ENCODE results near the gene SIAH2. TPM values are rescaled to one million over a fixed set of nuclear protein-coding genes. Genes with fewer than 3 reads are reported as not detected.
"Not testable (repeated sequence)": the region's sequence is repeated elsewhere in the genome, so short reads cannot be mapped to it uniquely, and the experiment has no call there.

SIAH2 gene
- total RNA-seq (2012; rRNA removed): 17.5 and 22.5 TPM in 2 replicates

GRCh38 chr3:150763122-150763840 lies at the start of gene SIAH2:
TSS of gene SIAH2 (minus strand) at chr3:150763169. CDS start at chr3:150762849, 320 bp downstream.
- Histone ChIP-seq H3K36me3 (ENCODE audit: insufficient read depth, low read length) (peaks cover 8% of the 10 kb centered on the region), H3K4me3 (ENCODE audit: low read length) (peak within 1 kb of the TSS; percentile 73), H3K4me2 (ENCODE audit: low read length) (peak within 1 kb of the TSS; percentile 86), H3K4me1 (ENCODE audit: control insufficient read depth, insufficient read depth, low read length) (peaks cover 19% of the 10 kb centered on the region), H3K27me3 (ENCODE audit: control insufficient read depth, insufficient read depth, low read length) (no peaks in the 10 kb centered on the region), H3K9me3 (replicated peaks; ENCODE audit: low read length) (no peaks in the 10 kb centered on the region), H3K9ac (ENCODE audit: low read depth, low read length) (peak within 1 kb of the TSS; percentile 87)

- Histone ChIP-seq H3K9me3 (replicated peaks; ENCODE audit: low read length) (no peaks in the 10 kb centered on the region), H3K36me3 (ENCODE audit: insufficient read depth, low read length) (no peaks in the 10 kb centered on the region), H3K4me3 (ENCODE audit: low read length) (no peak overlapping the region), H3K9ac (ENCODE audit: low read depth, low read length) (no peak overlapping the region), H3K27me3 (ENCODE audit: control insufficient read depth, insufficient read depth, low read length) (peaks cover 23% of the 10 kb centered on the region), H3K4me2 (ENCODE audit: low read length) (no peak overlapping the region), H3K4me1 (ENCODE audit: control insufficient read depth, insufficient read depth, low read length) (no peaks in the 10 kb centered on the region)
Observed at GRCh38 chr3:150811984-150812383, 49.0 kb upstream of the SIAH2 start.

GRCh38 chr3:150810641-150811040 lies 47.7 kb upstream of the SIAH2 start:
- H3K27me3 ChIP-seq (ENCODE audit: control insufficient read depth, insufficient read depth, low read length): peaks cover 30% of the 10 kb centered on the region
- no peaks in the 10 kb centered on the region for H3K9me3 ChIP-seq (replicated peaks; ENCODE audit: low read length)
- H3K36me3 ChIP-seq (ENCODE audit: insufficient read depth, low read length): no peaks in the 10 kb centered on the region

GRCh38 chr3:150806185-150806835 lies 43.3 kb upstream of the SIAH2 start:
- no peaks in the 10 kb centered on the region for H3K9me3 ChIP-seq (replicated peaks; ENCODE audit: low read length)

More at GRCh38 chr3:150810641-150811040, 47.7 kb upstream of the SIAH2 start:
- Histone ChIP-seq H3K4me1 (ENCODE audit: control insufficient read depth, insufficient read depth, low read length) (no peaks in the 10 kb centered on the region), H3K4me2 (ENCODE audit: low read length) (no peak overlapping the region), H3K9ac (ENCODE audit: low read depth, low read length) (no peak overlapping the region), H3K4me3 (ENCODE audit: low read length) (no peak overlapping the region)

GRCh38 chr3:150805354-150805753 lies 42.4 kb upstream of the SIAH2 start:
- H3K27me3 ChIP-seq (ENCODE audit: control insufficient read depth, insufficient read depth, low read length): peaks cover 41% of the 10 kb centered on the region
- H3K4me3 ChIP-seq (ENCODE audit: low read length): no peak overlapping the region
- H3K4me2 ChIP-seq (ENCODE audit: low read length): no peak overlapping the region
- H3K36me3 ChIP-seq (ENCODE audit: insufficient read depth, low read length): no peaks in the 10 kb centered on the region
- no peaks in the 10 kb centered on the region for H3K9me3 ChIP-seq (replicated peaks; ENCODE audit: low read length)
- H3K4me1 ChIP-seq (ENCODE audit: control insufficient read depth, insufficient read depth, low read length): no peaks in the 10 kb centered on the region
- H3K9ac ChIP-seq (ENCODE audit: low read depth, low read length): no peak overlapping the region

More at GRCh38 chr3:150806185-150806835, 43.3 kb upstream of the SIAH2 start:
- Histone ChIP-seq H3K4me1 (ENCODE audit: control insufficient read depth, insufficient read depth, low read length) (no peaks in the 10 kb centered on the region), H3K36me3 (ENCODE audit: insufficient read depth, low read length) (no peaks in the 10 kb centered on the region), H3K9ac (ENCODE audit: low read depth, low read length) (no peak overlapping the region), H3K27me3 (ENCODE audit: control insufficient read depth, insufficient read depth, low read length) (peaks cover 37% of the 10 kb centered on the region), H3K4me3 (ENCODE audit: low read length) (no peak overlapping the region), H3K4me2 (ENCODE audit: low read length) (no peak overlapping the region)

GRCh38 chr3:150803440-150803985 lies 40.5 kb upstream of the SIAH2 start:
- Histone ChIP-seq H3K4me1 (ENCODE audit: control insufficient read depth, insufficient read depth, low read length) (no peaks in the 10 kb centered on the region), H3K27me3 (ENCODE audit: control insufficient read depth, insufficient read depth, low read length) (peaks cover 35% of the 10 kb centered on the region), H3K4me3 (ENCODE audit: low read length) (no peak overlapping the region), H3K36me3 (ENCODE audit: insufficient read depth, low read length) (no peaks in the 10 kb centered on the region), H3K9ac (ENCODE audit: low read depth, low read length) (no peak overlapping the region), H3K9me3 (replicated peaks; ENCODE audit: low read length) (no peaks in the 10 kb centered on the region), H3K4me2 (ENCODE audit: low read length) (no peak overlapping the region)

- no peaks in the 10 kb centered on the region for H3K9me3 ChIP-seq (replicated peaks; ENCODE audit: low read length)
- H3K36me3 ChIP-seq (ENCODE audit: insufficient read depth, low read length): no peaks in the 10 kb centered on the region
- H3K27me3 ChIP-seq (ENCODE audit: control insufficient read depth, insufficient read depth, low read length): peaks cover 26% of the 10 kb centered on the region
- H3K4me1 ChIP-seq (ENCODE audit: control insufficient read depth, insufficient read depth, low read length): no peaks in the 10 kb centered on the region
- no peak overlapping the region for H3K9ac ChIP-seq (ENCODE audit: low read depth, low read length)
- no peak overlapping the region for H3K4me2 ChIP-seq (ENCODE audit: low read length)
- H3K4me3 ChIP-seq (ENCODE audit: low read length): no peak overlapping the region
Observed at GRCh38 chr3:150800722-150801121, 37.8 kb upstream of the SIAH2 start.

- no peaks in the 10 kb centered on the region for H3K9me3 ChIP-seq (replicated peaks; ENCODE audit: low read length)
- no peaks in the 10 kb centered on the region for H3K4me1 ChIP-seq (ENCODE audit: control insufficient read depth, insufficient read depth, low read length)
- H3K27me3 ChIP-seq (ENCODE audit: control insufficient read depth, insufficient read depth, low read length): peaks cover 12% of the 10 kb centered on the region
- H3K4me2 ChIP-seq (ENCODE audit: low read length): no peak overlapping the region
- no peaks in the 10 kb centered on the region for H3K36me3 ChIP-seq (ENCODE audit: insufficient read depth, low read length)
- H3K9ac ChIP-seq (ENCODE audit: low read depth, low read length): no peak overlapping the region
- H3K4me3 ChIP-seq (ENCODE audit: low read length): no peak overlapping the region
Observed at GRCh38 chr3:150798122-150798618, 35.2 kb upstream of the SIAH2 start.

GRCh38 chr3:150797155-150797554 lies 34.2 kb upstream of the SIAH2 start:
- H3K9ac ChIP-seq (ENCODE audit: low read depth, low read length): no peak overlapping the region
- no peak overlapping the region for H3K4me2 ChIP-seq (ENCODE audit: low read length)
- H3K9me3 ChIP-seq (replicated peaks; ENCODE audit: low read length): no peaks in the 10 kb centered on the region
- H3K36me3 ChIP-seq (ENCODE audit: insufficient read depth, low read length): no peaks in the 10 kb centered on the region
- no peaks in the 10 kb centered on the region for H3K4me1 ChIP-seq (ENCODE audit: control insufficient read depth, insufficient read depth, low read length)
- peaks cover 9% of the 10 kb centered on the region for H3K27me3 ChIP-seq (ENCODE audit: control insufficient read depth, insufficient read depth, low read length)
- no peak overlapping the region for H3K4me3 ChIP-seq (ENCODE audit: low read length)

- H3K9ac ChIP-seq (ENCODE audit: low read depth, low read length); H3K4me3 ChIP-seq (ENCODE audit: low read length); H3K36me3 ChIP-seq (ENCODE audit: insufficient read depth, low read length); H3K9me3 ChIP-seq (replicated peaks; ENCODE audit: low read length); H3K4me2 ChIP-seq (ENCODE audit: low read length); H3K27me3 ChIP-seq (ENCODE audit: control insufficient read depth, insufficient read depth, low read length); H3K4me1 ChIP-seq (ENCODE audit: control insufficient read depth, insufficient read depth, low read length): not testable (repeated sequence)
Observed at GRCh38 chr3:150796527-150796926, 33.6 kb upstream of the SIAH2 start.

GRCh38 chr3:150793641-150794040 lies 30.7 kb upstream of the SIAH2 start:
- Histone ChIP-seq H3K27me3 (ENCODE audit: control insufficient read depth, insufficient read depth, low read length) (peaks cover 5% of the 10 kb centered on the region), H3K9me3 (replicated peaks; ENCODE audit: low read length) (no peaks in the 10 kb centered on the region), H3K4me1 (ENCODE audit: control insufficient read depth, insufficient read depth, low read length) (no peaks in the 10 kb centered on the region), H3K4me3 (ENCODE audit: low read length) (no peak overlapping the region), H3K36me3 (ENCODE audit: insufficient read depth, low read length) (no peaks in the 10 kb centered on the region), H3K9ac (ENCODE audit: low read depth, low read length) (no peak overlapping the region), H3K4me2 (ENCODE audit: low read length) (no peak overlapping the region)
